Fibroblast of lung (primary cell): ENCODE measurements around the gene DAAM1.

Experiments
- CTCF ChIP-seq, 2 donors: IDR thresholded peaks in 1 of 2; conservative IDR thresholded peaks in 1 of 2; 1 replicate in 1 of 2; 2 replicates in 1 of 2; pipeline ENCODE4 v1.5.1; 2011 to 2012; ENCODE audit warnings: low read length in 2 of 2, control low read depth in 1 of 2, inconsistent platforms in 1 of 2, low read depth in 1 of 2, mild to moderate bottlenecking in 1 of 2
- EZH2 ChIP-seq: IDR thresholded peaks from 2 replicates; pipeline ENCODE4 v1.5.1; 2012; ENCODE audit warnings: low read length, control low read depth, mild to moderate bottlenecking; ENCODE audit errors: missing control alignments

GRCh38 chr14:59292921-59293534 lies 104.6 kb downstream of the DAAM1 start:
- TF ChIP-seq CTCF (conservative IDR thresholded peaks at IDR 0.05 in 1 of 2, IDR thresholded peaks at IDR 0.05 in 1 of 2; ENCODE audit: low read depth in 1 of 2, low read length in 2 of 2), result no peak
- no peak for TF ChIP-seq EZH2
